Natural killer cell (primary cell): ENCODE measurements around the gene TTYH1. TPM values are rescaled to one million over a fixed set of nuclear protein-coding genes. Genes with fewer than 3 reads are reported as not detected.

Source experiments
- ATAC-seq, 3 donors: fragments of 150-1000 bp in 2 of 3; fragments of 200-7000 bp in 1 of 3; cut with Tn5 transposase; 1 replicate in 1 of 3; 2 replicates in 2 of 3; pipeline ENCODE4 v1.10.0; 2021; ENCODE audit warnings: mild to moderate bottlenecking in 2 of 3, moderate library complexity in 2 of 3
- DNase-seq, 2 donors: peaks; one replicate each; pipeline versions ENCODE4 v3.0.0 to v3.0.0-alpha.2; 2013 to 2021; ENCODE audit warnings: mixed read lengths in 1 of 2
- H3K27ac ChIP-seq: one replicate; pipeline ENCODE4 v1.5.1; 2013; ENCODE audit warnings: mild to moderate bottlenecking, low read length
- H3K27me3 ChIP-seq: one replicate; pipeline ENCODE4 v1.6.1; 2013; ENCODE audit warnings: low read length; ENCODE audit not compliant: control insufficient read depth, insufficient read depth
- H3K36me3 ChIP-seq: one replicate; pipeline ENCODE4 v1.6.1; 2013; ENCODE audit warnings: low read length; ENCODE audit not compliant: control insufficient read depth, insufficient read depth
- H3K4me1 ChIP-seq: one replicate; pipeline ENCODE4 v1.6.1; 2013; ENCODE audit warnings: low read length; ENCODE audit not compliant: control insufficient read depth, insufficient read depth
- H3K4me3 ChIP-seq: one replicate; pipeline ENCODE4 v1.5.1; 2013; ENCODE audit warnings: low read length
- H3K9me3 ChIP-seq: one replicate; pipeline ENCODE4 v1.6.1; 2013; ENCODE audit warnings: low read length; ENCODE audit not compliant: control insufficient read depth, insufficient read depth
- H3K27ac Mint-ChIP-seq, 2 donors: one replicate each; pipeline ENCODE4 v1.8.0; 2022; ENCODE audit warnings: mild to moderate bottlenecking in 2 of 2, mixed read lengths in 2 of 2, moderate library complexity in 1 of 2
- H3K27me3 Mint-ChIP-seq, 2 donors: one replicate each; pipeline ENCODE4 v1.8.0; 2022; ENCODE audit warnings: low read depth in 2 of 2, mixed read lengths in 2 of 2
- H3K36me3 Mint-ChIP-seq: one replicate; pipeline ENCODE4 v1.8.0; 2022; ENCODE audit warnings: mixed read lengths
- H3K4me1 Mint-ChIP-seq, 2 donors: one replicate each; pipeline ENCODE4 v1.8.0; 2022; ENCODE audit warnings: mixed read lengths in 2 of 2
- H3K4me3 Mint-ChIP-seq: one replicate; pipeline ENCODE4 v1.8.0; 2022; ENCODE audit warnings: mild to moderate bottlenecking, moderate library complexity, mixed read lengths
- H3K9me3 Mint-ChIP-seq, 2 donors: one replicate each; pipeline ENCODE4 v1.8.0; 2022; ENCODE audit warnings: mixed read lengths in 2 of 2
- CTCF ChIP-seq: fragments of 200-600 bp; IDR thresholded peaks from one replicate; pipeline ENCODE4 v1.8.0; 2022; ENCODE audit warnings: antibody characterized with exemption
- WGBS: methylation state at CpG from one replicate; pipeline ENCODE4 v1.1.7; 2013; ENCODE audit warnings: missing lambda C conversion rate; ENCODE audit not compliant: insufficient coverage; 5-methylcytosine and 5-hydroxymethylcytosine counted together
- intact Hi-C: fragments of 100-400 bp; cut with micrococcal nuclease; formaldehyde crosslinking; loops from one replicate; pipeline ENCODE4 v1.14.2; 2022
- total RNA-seq, 4 donors: library from RNA; stranded (reverse); fragments of 120-200 nt in 1 of 4; gene quantifications; one replicate each; pipeline versions ENCODE4 v1.2.3 to v1.2.4, GENCODE V29; 2013 to 2022

Gene TTYH1
- total RNA-seq, 3 donors from 2014 or later (not counting 1 experiment from before 2014, with no cell fraction given) = 0.59 to 0.84 (median 0.65) TPM

- DNase-seq (no peak), ATAC-seq (no peak)
- H3K4me3 Mint-ChIP-seq = no peak overlapping the region
- peak overlapping the region; percentile 70 to 86 for H3K27ac Mint-ChIP-seq
- no peaks in the 10 kb centered on the region for H3K4me1 ChIP-seq
- no peak overlapping the region for H3K27ac ChIP-seq
- WGBS = 83% methylated on average over 9 of the region's 9 CpGs
- TF ChIP-seq CTCF = no peak
- no peak overlapping the region for H3K4me3 ChIP-seq
- intact Hi-C loops = no loop called here
- H3K27me3 Mint-ChIP-seq = peaks cover 9 to 14% of the 10 kb centered on the region in 2 donors
- no peaks in the 10 kb centered on the region for H3K36me3 ChIP-seq
- no peaks in the 10 kb centered on the region for H3K9me3 ChIP-seq
- H3K4me1 Mint-ChIP-seq = peaks cover 0 to 3% of the 10 kb centered on the region in 2 donors
- peaks cover 2 to 3% of the 10 kb centered on the region in 2 donors for H3K9me3 Mint-ChIP-seq
- no peaks in the 10 kb centered on the region for H3K36me3 Mint-ChIP-seq
- H3K27me3 ChIP-seq = peaks cover 3% of the 10 kb centered on the region
Measured at GRCh38 chr19:54408456-54409026, 6.7 kb upstream of the TTYH1 start.

- DNase-seq = no peak
Measured at GRCh38 chr19:54411033-54411432, 4.2 kb upstream of the TTYH1 start.

DNA sequence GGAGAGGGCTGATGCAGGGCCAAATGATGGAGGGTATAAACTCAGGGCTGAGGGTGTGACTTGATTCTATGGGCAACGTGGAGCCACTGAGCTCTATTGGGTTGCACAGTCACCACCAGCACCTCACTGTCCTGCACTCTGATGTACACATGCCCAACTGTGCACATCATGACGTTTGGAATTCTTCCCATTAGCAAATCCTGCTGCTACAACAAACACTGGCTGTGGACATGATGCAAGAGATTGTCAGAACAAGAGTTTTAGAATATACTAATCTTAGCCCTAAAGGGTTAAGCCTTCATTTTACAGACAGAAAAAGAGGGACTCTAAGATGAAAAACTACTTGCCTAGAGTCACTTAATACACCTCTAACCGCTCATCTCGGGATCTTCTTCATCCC is 2.4 kb upstream of the TTYH1 start:
- H3K27ac Mint-ChIP-seq = no peak overlapping the region

More at GRCh38 chr19:54411033-54411432, 4.2 kb upstream of the TTYH1 start:
- H3K36me3 ChIP-seq = no peaks in the 10 kb centered on the region
- intact Hi-C loops = no loop called here
- no peak overlapping the region for H3K27ac Mint-ChIP-seq
- no peaks in the 10 kb centered on the region for H3K9me3 ChIP-seq
- H3K4me3 ChIP-seq = no peak overlapping the region
- peaks cover 0 to 14% of the 10 kb centered on the region in 2 donors for H3K4me1 Mint-ChIP-seq
- H3K27me3 ChIP-seq = peaks cover 19% of the 10 kb centered on the region
- H3K4me3 Mint-ChIP-seq = no peak overlapping the region
- peaks cover 6 to 8% of the 10 kb centered on the region in 2 donors for H3K9me3 Mint-ChIP-seq
- H3K27ac ChIP-seq = no peak overlapping the region
- ATAC-seq = no peak
- TF ChIP-seq CTCF = no peak
- H3K36me3 Mint-ChIP-seq = no peaks in the 10 kb centered on the region
- H3K27me3 Mint-ChIP-seq = peaks cover 9 to 21% of the 10 kb centered on the region in 2 donors
- H3K4me1 ChIP-seq = peaks cover 7% of the 10 kb centered on the region

More for the DNA sequence above, 2.4 kb upstream of the TTYH1 start:
- peaks cover 6 to 8% of the 10 kb centered on the region in 2 donors for H3K9me3 Mint-ChIP-seq
- no peak overlapping the region for H3K27ac ChIP-seq
- H3K4me3 Mint-ChIP-seq = no peak overlapping the region
- H3K27me3 ChIP-seq = peaks cover 24% of the 10 kb centered on the region
- peaks cover 9 to 25% of the 10 kb centered on the region in 2 donors for H3K4me1 Mint-ChIP-seq
- WGBS = 70% methylated on average over 2 of the region's 4 CpGs
- H3K36me3 ChIP-seq = no peaks in the 10 kb centered on the region
- H3K27me3 Mint-ChIP-seq = peaks cover 17 to 31% of the 10 kb centered on the region in 2 donors
- ATAC-seq = no peak
- TF ChIP-seq CTCF = no peak
- no peak overlapping the region for H3K4me3 ChIP-seq
- no peak for DNase-seq
- H3K4me1 ChIP-seq = peaks cover 24% of the 10 kb centered on the region
- H3K9me3 ChIP-seq = no peaks in the 10 kb centered on the region
- intact Hi-C loops = no loop called here
- H3K36me3 Mint-ChIP-seq = no peaks in the 10 kb centered on the region
